HEK293 (cell line): ENCODE results near the gene HECA.
"Not testable (repeated sequence)": the region's sequence is repeated elsewhere in the genome, so short reads cannot be mapped to it uniquely, and the experiment has no call there.

Experiments
- CTCF ChIA-PET: fragments of 350-600 bp; formaldehyde crosslinking; extraction: SDS; loops from one replicate; lab custom pipeline; 2021; ENCODE audit warnings: antibody characterized with exemption; lab: Yijun Ruan, JAX
- POLR2A ChIA-PET: fragments of 300-600 bp; formaldehyde crosslinking; extraction: SDS; loops from one replicate; lab custom pipeline; 2020; ENCODE audit warnings: antibody characterized with exemption, inconsistent platforms; lab: Yijun Ruan, JAX
- H3K27ac ChIP-seq: fragments of 200-500 bp; sonication (Bioruptor generic); 2 replicates; pipeline ENCODE4 v1.5.1; 2014; ENCODE audit warnings: low read depth, low read length, control low read depth, inconsistent platforms; ENCODE audit errors: extremely low read depth
- H3K36me3 ChIP-seq, 2 experiments: fragments of 200-500 bp in 1 of 2; sonication (Bioruptor generic) in 1 of 2; 1 replicate in 1 of 2; 2 replicates in 1 of 2; pipeline ENCODE4 v1.5.1; 2014 to 2017; ENCODE audit warnings: inconsistent platforms in 2 of 2, low read length in 2 of 2; ENCODE audit not compliant: control insufficient read depth in 2 of 2, insufficient read depth in 1 of 2
- H3K4me1 ChIP-seq: fragments of 200-500 bp; sonication (Bioruptor generic); 2 replicates; pipeline ENCODE4 v1.5.1; 2014; ENCODE audit warnings: mild to moderate bottlenecking, low read length, inconsistent platforms; ENCODE audit not compliant: control insufficient read depth, insufficient read depth
- H3K4me3 ChIP-seq: 2 replicates; pipeline ENCODE4 v1.5.1; 2011; ENCODE audit warnings: low read depth, mild to moderate bottlenecking, control low read depth, low read length, moderate library complexity
- H3K9me3 ChIP-seq: fragments of 200-500 bp; sonication (Bioruptor generic); 2 replicates; pipeline ENCODE4 v1.5.1; 2014; ENCODE audit warnings: low read depth, low read length, inconsistent platforms; ENCODE audit not compliant: control insufficient read depth, insufficient read depth
- BCL11B ChIP-seq: fragments of 450-650 bp; formaldehyde crosslinking; IDR thresholded peaks from 2 replicates; pipeline ENCODE4 v1.5.1; 2016; ENCODE audit warnings: low read depth, missing biosample characterization, missing genetic modification characterization
- CTCF ChIP-seq: fragments of 450-650 bp; formaldehyde crosslinking; IDR thresholded peaks from 2 replicates; pipeline ENCODE4 v1.5.1; 2016; ENCODE audit warnings: missing biosample characterization, missing genetic modification characterization
- GLIS1 ChIP-seq: fragments of 450-650 bp; formaldehyde crosslinking; IDR thresholded peaks from 2 replicates; pipeline ENCODE4 v1.5.1; 2016; ENCODE audit warnings: missing biosample characterization, missing genetic modification characterization
- IKZF3 ChIP-seq: fragments of 450-650 bp; IDR thresholded peaks from 2 replicates; pipeline ENCODE4 v1.5.0; 2018; ENCODE audit warnings: missing biosample characterization, mild to moderate bottlenecking, missing genetic modification characterization, moderate library complexity
- KLF1 ChIP-seq: fragments of 450-650 bp; formaldehyde crosslinking; IDR thresholded peaks from 2 replicates; pipeline ENCODE4 v1.5.1; 2016; ENCODE audit warnings: missing biosample characterization, missing genetic modification characterization
- KLF10 ChIP-seq: fragments of 450-650 bp; IDR thresholded peaks from 2 replicates; pipeline ENCODE4 v1.5.1; 2018; ENCODE audit warnings: missing biosample characterization, mild to moderate bottlenecking, missing genetic modification characterization
- KLF17 ChIP-seq: fragments of 450-650 bp; formaldehyde crosslinking; IDR thresholded peaks from 2 replicates; pipeline ENCODE4 v1.5.1; 2016; ENCODE audit warnings: missing biosample characterization, missing genetic modification characterization
- MYNN ChIP-seq: fragments of 450-650 bp; formaldehyde crosslinking; IDR thresholded peaks from 2 replicates; pipeline ENCODE4 v1.5.1; 2016; ENCODE audit warnings: missing biosample characterization, missing genetic modification characterization, borderline replicate concordance
- PRDM1 ChIP-seq: fragments of 450-650 bp; formaldehyde crosslinking; IDR thresholded peaks from 2 replicates; pipeline ENCODE4; 2016; ENCODE audit warnings: missing biosample characterization, missing genetic modification characterization
- SALL2 ChIP-seq: fragments of 450-650 bp; formaldehyde crosslinking; IDR thresholded peaks from 2 replicates; pipeline ENCODE4 v1.5.0; 2017; ENCODE audit warnings: missing biosample characterization, mild to moderate bottlenecking, missing genetic modification characterization, borderline replicate concordance
- ZBTB26 ChIP-seq: fragments of 450-650 bp; formaldehyde crosslinking; optimal IDR thresholded peaks from 2 replicates; pipeline ENCODE3; 2016; ENCODE audit warnings: missing biosample characterization, mild to moderate bottlenecking, missing genetic modification characterization
- ZNF114 ChIP-seq: fragments of 450-650 bp; formaldehyde crosslinking; IDR thresholded peaks from 2 replicates; pipeline ENCODE4 v1.5.0; 2017; ENCODE audit warnings: missing biosample characterization, missing genetic modification characterization
- ZNF146 ChIP-seq: fragments of 450-650 bp; formaldehyde crosslinking; IDR thresholded peaks from 2 replicates; pipeline ENCODE4 v1.5.1; 2016; ENCODE audit warnings: missing biosample characterization, missing genetic modification characterization
- ZNF155 ChIP-seq: fragments of 450-650 bp; formaldehyde crosslinking; IDR thresholded peaks from 2 replicates; pipeline ENCODE4 v1.5.1; 2016; ENCODE audit warnings: missing biosample characterization, missing genetic modification characterization
- ZNF184 ChIP-seq: fragments of 450-650 bp; IDR thresholded peaks from 2 replicates; pipeline ENCODE4 v1.5.1; 2018; ENCODE audit warnings: missing biosample characterization, mild to moderate bottlenecking, missing genetic modification characterization
- ZNF202 ChIP-seq: fragments of 450-650 bp; formaldehyde crosslinking; IDR thresholded peaks from 2 replicates; pipeline ENCODE4 v1.5.1; 2016; ENCODE audit warnings: missing biosample characterization, missing genetic modification characterization, borderline replicate concordance
- ZNF26 ChIP-seq: fragments of 450-650 bp; formaldehyde crosslinking; IDR thresholded peaks from 2 replicates; pipeline ENCODE4 v1.5.1; 2016; ENCODE audit warnings: missing biosample characterization, missing genetic modification characterization
- ZNF292 ChIP-seq: fragments of 450-650 bp; formaldehyde crosslinking; IDR thresholded peaks from 2 replicates; pipeline ENCODE4 v1.5.1; 2016; ENCODE audit warnings: low read depth, missing biosample characterization, missing genetic modification characterization, borderline replicate concordance
- ZNF324 ChIP-seq: fragments of 450-650 bp; formaldehyde crosslinking; IDR thresholded peaks from 2 replicates; pipeline ENCODE4 v1.5.1; 2016; ENCODE audit warnings: missing biosample characterization, missing genetic modification characterization
- ZNF37A ChIP-seq: fragments of 450-650 bp; IDR thresholded peaks from 2 replicates; pipeline ENCODE4 v1.5.1; 2018; ENCODE audit warnings: missing biosample characterization, missing genetic modification characterization
- ZNF473 ChIP-seq: fragments of 450-650 bp; formaldehyde crosslinking; IDR thresholded peaks from 2 replicates; pipeline ENCODE4 v1.5.1; 2017; ENCODE audit warnings: missing biosample characterization, missing genetic modification characterization
- ZNF555 ChIP-seq: fragments of 450-650 bp; formaldehyde crosslinking; conservative IDR thresholded peaks from 2 replicates; pipeline ENCODE4 v1.5.1; 2017; ENCODE audit warnings: missing biosample characterization, mild to moderate bottlenecking, missing genetic modification characterization, inconsistent platforms
- ZNF670 ChIP-seq: fragments of 450-650 bp; formaldehyde crosslinking; IDR thresholded peaks from 2 replicates; pipeline ENCODE4 v1.5.1; 2016; ENCODE audit warnings: missing biosample characterization, missing genetic modification characterization, low read depth
- ZSCAN30 ChIP-seq: fragments of 450-650 bp; IDR thresholded peaks from 2 replicates; pipeline ENCODE4 v1.5.1; 2018; ENCODE audit warnings: missing biosample characterization, mild to moderate bottlenecking, missing genetic modification characterization, moderate library complexity
- ZXDB ChIP-seq: fragments of 450-650 bp; formaldehyde crosslinking; IDR thresholded peaks from 2 replicates; pipeline ENCODE4 v1.5.1; 2016; ENCODE audit warnings: missing biosample characterization, missing genetic modification characterization

The HECA gene

GRCh38 chr6:139156551-139156950, 21.7 kb downstream of the HECA start:
- H3K4me3 ChIP-seq = no peak overlapping the region
- CTCF ChIA-PET = interaction anchor here (0.6 kb wide), 3 partner anchors 12 to 178 kb away, joined by 3 to 5 read pairs (median 5); no protein-coding TSS in a partner anchor
- TF ChIP-seq ZNF26 (tag by site-specific recombination) = no peak
- no peak for TF ChIP-seq BCL11B
- no peak for TF ChIP-seq ZNF473 (tag by site-specific recombination)
- no peak for TF ChIP-seq IKZF3 (tag by site-specific recombination)
- TF ChIP-seq ZNF292 (tag by site-specific recombination) = no peak
- no peak for TF ChIP-seq CTCF (tag by site-specific recombination)
- TF ChIP-seq ZNF324 (tag by site-specific recombination) = no peak
- TF ChIP-seq MYNN = no peak
- TF ChIP-seq GLIS1 (tag by site-specific recombination) = no peak
- no peak for TF ChIP-seq ZSCAN30 (tag by site-specific recombination)
- no peak for TF ChIP-seq ZNF114
- no peak for TF ChIP-seq ZNF146
- no peak for TF ChIP-seq ZXDB
- no peak for TF ChIP-seq PRDM1 (tag by site-specific recombination)
- H3K4me1 ChIP-seq = peaks cover 30% of the 10 kb centered on the region
- H3K9me3 ChIP-seq = no peaks in the 10 kb centered on the region
- H3K27ac ChIP-seq = no peak overlapping the region
- peaks cover 4 to 7% of the 10 kb centered on the region in 2 experiments; a peak in 2 of 3 replicates for H3K36me3 ChIP-seq
- POLR2A ChIA-PET = no interaction called here

- H3K4me3 ChIP-seq, H3K36me3 ChIP-seq, H3K27ac ChIP-seq, H3K9me3 ChIP-seq, POLR2A ChIA-PET: not testable (repeated sequence)
- H3K4me1 ChIP-seq = peaks cover 27% of the 10 kb centered on the region
- CTCF ChIA-PET = interaction anchor here (0.6 kb wide), 1 partner anchor 40 kb away, joined by 3 read pairs; no protein-coding TSS in a partner anchor
These were observed 22.2 kb downstream of the HECA start for GRCh38 chr6:139157086-139157485.

- Histone ChIP-seq H3K4me1 (peaks cover 15% of the 10 kb centered on the region), H3K4me3 (no peak overlapping the region)
- TF ChIP-seq ZBTB26 (tag by site-specific recombination) (no peak), KLF1 (tag by site-specific recombination) (no peak), ZNF670 (tag by site-specific recombination) (no peak), ZNF155 (tag by site-specific recombination) (no peak), KLF10 (tag by site-specific recombination) (no peak), KLF17 (no peak), ZNF202 (tag by site-specific recombination) (no peak), ZNF184 (no peak), SALL2 (no peak), ZNF555 (tag by site-specific recombination) (no peak), ZNF37A (tag by site-specific recombination) (no peak)
- TF ChIP-seq, all 188 proteins: peak for 0
- CTCF ChIA-PET = interaction anchor here (0.6 to 1.0 kb wide), 2 partner anchors 60 to 251 kb away, joined by 3 to 4 read pairs; no protein-coding TSS in a partner anchor
- Histone ChIP-seq H3K9me3 (no peaks in the 10 kb centered on the region), H3K36me3 (peaks cover 4 to 12% of the 10 kb centered on the region in 2 experiments; a peak in 2 of 3 replicates), H3K27ac (no peak overlapping the region)
- POLR2A ChIA-PET = no interaction called here
These were observed 24.1 kb downstream of the HECA start for GRCh38 chr6:139159016-139159415.
